ENCODE measurements around the gene ADAR.

ADAR gene

GRCh38 chr1:154614247-154614646, 6.3 kb upstream of the ADAR start:
- TF ChIP-seq, protein P1, sequence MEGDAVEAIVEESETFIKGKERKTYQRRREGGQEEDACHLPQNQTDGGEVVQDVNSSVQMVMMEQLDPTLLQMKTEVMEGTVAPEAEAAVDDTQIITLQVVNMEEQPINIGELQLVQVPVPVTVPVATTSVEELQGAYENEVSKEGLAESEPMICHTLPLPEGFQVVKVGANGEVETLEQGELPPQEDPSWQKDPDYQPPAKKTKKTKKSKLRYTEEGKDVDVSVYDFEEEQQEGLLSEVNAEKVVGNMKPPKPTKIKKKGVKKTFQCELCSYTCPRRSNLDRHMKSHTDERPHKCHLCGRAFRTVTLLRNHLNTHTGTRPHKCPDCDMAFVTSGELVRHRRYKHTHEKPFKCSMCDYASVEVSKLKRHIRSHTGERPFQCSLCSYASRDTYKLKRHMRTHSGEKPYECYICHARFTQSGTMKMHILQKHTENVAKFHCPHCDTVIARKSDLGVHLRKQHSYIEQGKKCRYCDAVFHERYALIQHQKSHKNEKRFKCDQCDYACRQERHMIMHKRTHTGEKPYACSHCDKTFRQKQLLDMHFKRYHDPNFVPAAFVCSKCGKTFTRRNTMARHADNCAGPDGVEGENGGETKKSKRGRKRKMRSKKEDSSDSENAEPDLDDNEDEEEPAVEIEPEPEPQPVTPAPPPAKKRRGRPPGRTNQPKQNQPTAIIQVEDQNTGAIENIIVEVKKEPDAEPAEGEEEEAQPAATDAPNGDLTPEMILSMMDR (IDR thresholded peaks at IDR 0.05; ENCODE audit: low read depth, low read length), result no peak
- no peak overlapping the region for H3K4me3 ChIP-seq (ENCODE audit: low read depth, low read length)

DNA sequence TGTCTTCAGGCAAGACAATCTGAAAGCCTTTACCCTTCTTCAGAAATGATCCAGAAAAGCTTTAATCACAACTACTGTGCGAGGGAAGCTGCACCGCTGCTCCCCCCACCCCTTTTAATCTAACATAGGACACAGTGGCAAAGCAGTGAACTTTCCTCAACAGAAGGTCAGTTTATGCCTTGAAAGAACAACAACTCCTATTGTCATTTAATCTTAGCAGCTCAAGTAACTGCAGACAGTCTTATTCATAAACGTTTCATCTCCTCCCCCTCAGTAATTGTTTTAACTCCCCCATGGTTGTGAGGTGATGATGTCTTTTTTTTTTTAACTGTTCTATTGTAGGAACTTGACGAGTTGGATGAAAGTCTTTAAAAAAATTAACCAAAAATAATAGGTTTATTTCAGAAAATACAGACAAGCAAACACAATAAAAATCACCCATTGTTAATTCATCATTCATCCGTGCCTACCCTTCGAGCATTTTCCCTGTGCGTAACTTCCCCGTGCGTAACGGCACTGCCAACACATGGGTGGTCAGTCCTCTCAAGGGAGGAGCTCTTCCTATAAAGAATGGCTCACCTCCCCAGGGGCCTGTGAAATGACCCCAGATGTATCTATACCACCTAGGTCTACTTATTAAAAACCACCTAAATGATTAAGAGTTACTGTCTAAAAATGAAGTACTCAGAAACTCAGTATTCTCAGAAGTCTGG, 3.3 kb upstream of the ADAR start:
- no peak overlapping the region for H3K4me3 ChIP-seq (ENCODE audit: low read depth, low read length)
- TF ChIP-seq, protein P1 (IDR thresholded peaks at IDR 0.05; ENCODE audit: low read depth, low read length), result no peak

DNA sequence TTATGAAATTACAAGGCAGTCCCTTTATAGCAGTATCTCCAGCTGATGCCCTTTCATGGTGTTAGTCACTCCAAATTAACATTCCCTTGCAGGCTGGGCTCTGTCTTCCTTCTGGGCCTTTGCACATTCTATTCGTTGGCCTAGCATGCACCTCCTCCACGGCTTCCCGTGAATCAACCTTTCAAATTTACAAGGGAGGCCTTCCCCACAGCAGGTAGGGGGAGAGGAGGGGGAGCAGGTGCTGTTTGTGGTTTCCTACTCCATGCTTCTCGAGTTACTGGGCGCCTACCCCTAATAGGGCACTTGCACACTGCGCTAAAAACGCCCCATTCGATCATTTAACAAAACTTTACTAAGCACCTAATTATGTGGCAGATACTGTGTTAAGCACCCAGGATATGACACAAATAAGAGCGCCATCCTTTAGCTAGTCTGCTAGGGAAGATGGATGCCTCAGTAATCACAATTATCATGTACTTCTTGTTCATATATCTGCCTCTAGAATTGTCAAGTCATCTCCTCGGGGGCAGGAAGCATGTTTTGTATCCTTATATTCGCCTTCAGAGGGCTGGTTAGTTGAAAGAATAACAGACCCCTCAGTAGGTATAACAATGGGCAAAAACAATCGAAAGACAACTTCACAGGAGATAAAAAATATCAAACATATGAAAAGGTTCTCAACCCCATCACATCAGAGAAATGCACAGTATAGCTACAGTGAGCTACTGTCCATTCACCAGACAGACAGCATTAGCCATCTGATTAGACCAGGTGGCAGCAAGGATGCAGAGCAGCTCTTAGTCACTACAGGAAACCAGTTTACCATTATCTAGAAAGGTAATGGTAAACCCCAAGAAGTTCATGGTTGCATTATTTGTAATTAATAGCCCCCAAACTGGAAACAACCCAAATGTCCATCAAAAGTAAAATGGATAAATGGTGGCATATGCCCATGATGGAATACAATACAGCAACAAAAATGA, 1.7 kb upstream of the ADAR start:
- TF ChIP-seq, protein P1 (IDR thresholded peaks at IDR 0.05; ENCODE audit: low read depth, low read length), result no peak
- H3K4me3 ChIP-seq (ENCODE audit: low read depth, low read length), result no peak overlapping the region

DNA sequence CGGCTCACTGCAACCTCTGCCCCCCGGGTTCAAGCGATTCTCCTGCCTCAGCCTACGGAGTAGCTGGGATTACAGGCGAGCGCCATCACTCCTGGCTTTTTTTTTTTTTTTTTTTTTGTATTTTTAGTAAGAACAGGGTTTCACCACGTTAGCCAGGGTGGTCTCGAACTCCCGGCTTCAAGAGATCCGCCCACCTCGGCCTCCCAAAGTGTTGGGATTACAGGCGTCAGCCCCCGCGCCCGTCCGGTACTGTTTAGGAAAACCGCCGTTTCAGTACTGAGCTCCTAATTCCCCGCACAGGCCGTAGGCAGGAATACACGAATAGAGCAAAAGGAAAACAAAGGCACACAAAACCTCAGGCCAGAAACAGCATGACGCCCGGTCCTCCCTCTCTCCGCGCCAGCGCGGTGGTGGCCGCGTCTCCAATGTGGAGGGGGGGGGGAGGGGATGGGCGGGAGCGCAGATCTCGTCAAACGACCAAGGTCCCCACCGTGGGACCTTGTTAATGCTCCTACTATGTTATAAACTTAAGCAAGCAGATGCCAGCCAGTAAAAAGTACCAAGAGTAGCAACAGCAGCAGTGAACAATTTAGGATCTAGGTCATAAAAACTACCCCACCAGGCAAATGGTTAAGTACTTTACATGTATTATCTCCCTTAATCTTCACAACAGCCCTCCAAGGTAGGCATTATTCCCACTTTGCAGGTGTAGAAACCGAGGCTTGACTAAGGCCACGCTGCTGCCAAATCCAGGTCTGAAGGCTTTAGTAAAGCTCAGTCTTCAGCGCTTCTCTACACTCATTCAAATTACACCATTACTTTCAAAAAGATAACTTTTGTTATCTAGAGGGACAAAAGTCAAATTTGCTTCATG, 648 bp upstream of the ADAR start:
- H3K4me3 ChIP-seq (ENCODE audit: low read depth, low read length), result peak overlapping the region; percentile 86
- TF ChIP-seq, protein P1 (IDR thresholded peaks at IDR 0.05; ENCODE audit: low read depth, low read length), result no peak

- H3K4me3 ChIP-seq (ENCODE audit: low read depth, low read length), result peak overlapping the region; percentile 86
- TF ChIP-seq, protein P1 (IDR thresholded peaks at IDR 0.05; ENCODE audit: low read depth, low read length), result no peak
Observed at GRCh38 chr1:154607106-154607608, 829 bp downstream of the ADAR start.

- no peak overlapping the region for H3K4me3 ChIP-seq (ENCODE audit: low read depth, low read length)
- TF ChIP-seq, protein P1 (IDR thresholded peaks at IDR 0.05; ENCODE audit: low read depth, low read length), result no peak
Observed at GRCh38 chr1:154605534-154605933, 2.5 kb downstream of the ADAR start.
